ENCODE data around the gene COL7A1. TPM values are rescaled to one million over a fixed set of nuclear protein-coding genes. Genes with fewer than 3 reads are reported as not detected.

Gene COL7A1
- total RNA-seq, 1 experiment from 2014 or later: 40.0 TPM

- POLR2A ChIA-PET: no interaction called here
- TF ChIP-seq CTCF (IDR thresholded peaks at IDR 0.05) (no peak), REST (IDR thresholded peaks at IDR 0.05; ENCODE audit: insufficient read depth in 1 of 2, low read depth in 2 of 2, low read length in 1 of 2) (no peak), SIN3A (IDR thresholded peaks at IDR 0.05; ENCODE audit: borderline replicate concordance, insufficient read depth, low read depth, low read length) (no peak), TCF7L2 (IDR thresholded peaks at IDR 0.05; ENCODE audit: low read depth, low read length) (no peak), POLR2AphosphoS5 (IDR thresholded peaks at IDR 0.05; ENCODE audit: low read depth, low read length) (no peak)
- ATAC-seq (no peak), DNase-seq (ENCODE audit: low read depth, low spot score) (no peak)
- BruUV-seq (replicated peaks): no TSS peak
- in situ Hi-C loops (cut with HindIII; ENCODE audit: low pct_unique_long_range_greater_than_20kb, low sequenced_read_pairs): no loop called here
- H3K27me3 ChIP-seq (ENCODE audit: control insufficient read depth, insufficient read depth, low read length): no peaks in the 10 kb centered on the region
- intact Hi-C loops (cut with micrococcal nuclease; ENCODE audit: unreplicated experiment): no loop called here
- no peaks in the 10 kb centered on the region for H3K4me1 ChIP-seq (ENCODE audit: control insufficient read depth, insufficient read depth, low read length)
- H3K4me3 ChIP-seq (ENCODE audit: low read depth in 2 of 2, low read length in 2 of 2): no peak overlapping the region
- no peaks in the 10 kb centered on the region for H3K36me3 ChIP-seq (ENCODE audit: control insufficient read depth, insufficient read depth, low read length)
- H3K9me3 ChIP-seq (ENCODE audit: control insufficient read depth, insufficient read depth, low read depth, low read length): no peaks in the 10 kb centered on the region
- H3K27ac ChIP-seq (ENCODE audit: low read length): no peak overlapping the region
- CTCF ChIA-PET: no interaction called here
Measured at GRCh38 chr3:48519277-48519643, 75.9 kb downstream of the COL7A1 start.

- no peak for DNase-seq (ENCODE audit: low read depth, low spot score)
- ATAC-seq: 0 out of 2 replicates have a peak, but pooled peaks have one; percentile 45
- POLR2A ChIA-PET: no interaction called here
- H3K4me3 ChIP-seq (ENCODE audit: low read depth in 2 of 2, low read length in 2 of 2): no peak overlapping the region
- TF ChIP-seq SIN3A (IDR thresholded peaks at IDR 0.05; ENCODE audit: borderline replicate concordance, insufficient read depth, low read depth, low read length) (no peak), TCF7L2 (IDR thresholded peaks at IDR 0.05; ENCODE audit: low read depth, low read length) (no peak), POLR2AphosphoS5 (IDR thresholded peaks at IDR 0.05; ENCODE audit: low read depth, low read length) (no peak), REST (IDR thresholded peaks at IDR 0.05; ENCODE audit: insufficient read depth in 1 of 2, low read depth in 2 of 2, low read length in 1 of 2) (no peak), CTCF (IDR thresholded peaks at IDR 0.05) (no peak)
- CTCF ChIA-PET: no interaction called here
- no peaks in the 10 kb centered on the region for H3K27me3 ChIP-seq (ENCODE audit: control insufficient read depth, insufficient read depth, low read length)
- H3K27ac ChIP-seq (ENCODE audit: low read length): no peak overlapping the region
- BruUV-seq (replicated peaks): no TSS peak
- intact Hi-C loops (cut with micrococcal nuclease; ENCODE audit: unreplicated experiment) (no loop called here), in situ Hi-C loops (cut with HindIII; ENCODE audit: low pct_unique_long_range_greater_than_20kb, low sequenced_read_pairs) (no loop called here)
- no peaks in the 10 kb centered on the region for H3K36me3 ChIP-seq (ENCODE audit: control insufficient read depth, insufficient read depth, low read length)
- no peaks in the 10 kb centered on the region for H3K4me1 ChIP-seq (ENCODE audit: control insufficient read depth, insufficient read depth, low read length)
- no peaks in the 10 kb centered on the region for H3K9me3 ChIP-seq (ENCODE audit: control insufficient read depth, insufficient read depth, low read depth, low read length)
Measured at GRCh38 chr3:48518638-48519276, 76.4 kb downstream of the COL7A1 start.
